Colonic mucosa (tissue), 4 donors: ENCODE measurements around the gene NUPR1. TPM values are rescaled to one million over a fixed set of nuclear protein-coding genes. Genes with fewer than 3 reads are reported as not detected.
"Not testable (repeated sequence)": the region's sequence is repeated elsewhere in the genome, so short reads cannot be mapped to it uniquely, and the experiment has no call there.

ENCODE experiments used
- DNase-seq: peaks from one replicate; pipeline ENCODE4 v3.0.0-alpha.2; 2020
- H3K27ac ChIP-seq: fragments of 200-600 bp; one replicate; pipeline ENCODE4 v1.8.0; 2021
- H3K27me3 ChIP-seq: fragments of 200-600 bp; one replicate; pipeline ENCODE4 v1.8.0; 2021
- H3K36me3 ChIP-seq: fragments of 200-600 bp; one replicate; pipeline ENCODE4 v1.8.0; 2021
- H3K4me1 ChIP-seq: fragments of 200-600 bp; one replicate; pipeline ENCODE4 v1.8.0; 2021; ENCODE audit warnings: mild to moderate bottlenecking
- H3K4me3 ChIP-seq: fragments of 200-600 bp; one replicate; pipeline ENCODE4 v1.8.0; 2021
- H3K9ac ChIP-seq, 2 donors: one replicate each; pipeline ENCODE4 v1.7.0; 2013; ENCODE audit warnings: control low read depth in 2 of 2, low read depth in 2 of 2, low read length in 2 of 2
- H3K9me3 ChIP-seq: fragments of 200-600 bp; one replicate; pipeline ENCODE4 v1.8.0; 2021
- CTCF ChIP-seq: fragments of 200-600 bp; IDR thresholded peaks from one replicate; pipeline ENCODE4 v1.8.0; 2022; ENCODE audit warnings: antibody characterized with exemption, mild to moderate bottlenecking
- intact Hi-C: fragments of 100-400 bp; cut with DNase I; formaldehyde crosslinking; loops from one replicate; pipeline ENCODE4 v1.14.1; 2022
- total RNA-seq, 2 donors: library from RNA; stranded (reverse); fragmentation: NEBNext Ultra II Directional in 1 of 2; extraction: Animal tissue kit (Norgen Biotek cat#: 25700) in 1 of 2; gene quantifications; one replicate each; pipeline ENCODE4 v1.2.1, GENCODE V29; 2021
- donor health status: healthy.
- donor health status: DM: no; HTN: no; CAD: no.
- donor health status: DM: no; HTN: no; CAD: no.

The NUPR1 gene
- total RNA-seq, 2 donors from 2014 or later, result 87.0 to 128 TPM

GRCh38 chr16:28504707-28505404 is 33.9 kb downstream of the NUPR1 start:
- no peaks in the 10 kb centered on the region for H3K9me3 ChIP-seq
- intact Hi-C loops, result no loop called here
- no peaks in the 10 kb centered on the region for H3K4me1 ChIP-seq
- no peak for TF ChIP-seq CTCF
- H3K27me3 ChIP-seq, result no peaks in the 10 kb centered on the region
- peak; percentile 65 for DNase-seq
- no peak overlapping the region for H3K9ac ChIP-seq
- H3K27ac ChIP-seq, result no peak overlapping the region
- no peaks in the 10 kb centered on the region for H3K36me3 ChIP-seq
- no peak overlapping the region for H3K4me3 ChIP-seq

GRCh38 chr16:28503470-28504259 is 35.1 kb downstream of the NUPR1 start:
- no peak for TF ChIP-seq CTCF

GRCh38 chr16:28502290-28502689 is 36.5 kb downstream of the NUPR1 start:
- no peak for DNase-seq
- H3K4me1 ChIP-seq, result no peaks in the 10 kb centered on the region
- no peaks in the 10 kb centered on the region for H3K36me3 ChIP-seq
- no peak overlapping the region for H3K9ac ChIP-seq
- no peaks in the 10 kb centered on the region for H3K9me3 ChIP-seq
- H3K27me3 ChIP-seq, result no peaks in the 10 kb centered on the region
- no peak overlapping the region for H3K27ac ChIP-seq
- no peak for TF ChIP-seq CTCF
- no peak overlapping the region for H3K4me3 ChIP-seq
- intact Hi-C loops, result no loop called here

More at GRCh38 chr16:28503470-28504259, 35.1 kb downstream of the NUPR1 start:
- no peak for DNase-seq
- Histone ChIP-seq H3K27ac (no peak overlapping the region), H3K9me3 (no peaks in the 10 kb centered on the region), H3K4me1 (no peaks in the 10 kb centered on the region), H3K27me3 (no peaks in the 10 kb centered on the region), H3K4me3 (no peak overlapping the region), H3K9ac (no peak overlapping the region), H3K36me3 (no peaks in the 10 kb centered on the region)
- intact Hi-C loops, result no loop called here

- Histone ChIP-seq H3K4me3 (no peak overlapping the region), H3K36me3 (no peaks in the 10 kb centered on the region), H3K9me3 (no peaks in the 10 kb centered on the region), H3K4me1 (no peaks in the 10 kb centered on the region), H3K27me3 (no peaks in the 10 kb centered on the region), H3K27ac (no peak overlapping the region), H3K9ac (no peak overlapping the region)
- intact Hi-C loops, result no loop called here
- DNase-seq, result no peak
- TF ChIP-seq CTCF, result no peak
Observed at GRCh38 chr16:28501258-28502232, 37.2 kb downstream of the NUPR1 start.

GRCh38 chr16:28500476-28501180 is 38.1 kb downstream of the NUPR1 start:
- H3K27me3 ChIP-seq, DNase-seq, H3K36me3 ChIP-seq, H3K4me3 ChIP-seq, H3K4me1 ChIP-seq, H3K9me3 ChIP-seq, intact Hi-C loops, H3K27ac ChIP-seq, H3K9ac ChIP-seq: not testable (repeated sequence)
